GM23338 (cell line): Measurements from ENCODE around the gene FILIP1L. TPM values are rescaled to one million over a fixed set of nuclear protein-coding genes. Genes with fewer than 3 reads are reported as not detected.

Experiments used
- ATAC-seq: fragments of 200-7000 bp; cut with Tn5 transposase; 3 replicates; pipeline ENCODE4 v1.9.1; 2020
- DNase-seq: peaks from one replicate; pipeline ENCODE4 v3.0.0-alpha.2; 2015; ENCODE audit warnings: low spot score
- H2AFZ ChIP-seq: fragments of 200-600 bp; sonication (generic); 2 replicates; pipeline ENCODE4 v1.8.0; 2016; ENCODE audit warnings: antibody characterized with exemption, mild to moderate bottlenecking, moderate library complexity
- H3F3A ChIP-seq: fragments of 200-600 bp; sonication (generic); replicated peaks from 2 replicates; pipeline ENCODE4 v1.8.0; 2017; ENCODE audit warnings: antibody characterized with exemption, mixed run types, low read depth
- H3K27ac ChIP-seq: fragments of 200-600 bp; sonication (generic); 2 replicates; pipeline ENCODE4 v1.6.1; 2016; ENCODE audit warnings: low read depth
- H3K27me3 ChIP-seq: fragments of 200-600 bp; sonication (generic); 2 replicates; pipeline ENCODE4 v1.8.0; 2016; ENCODE audit warnings: mild to moderate bottlenecking, mixed run types, moderate library complexity; ENCODE audit not compliant: insufficient read depth
- H3K36me3 ChIP-seq: fragments of 200-600 bp; sonication (generic); 2 replicates; pipeline ENCODE4 v1.8.0; 2016; ENCODE audit warnings: mild to moderate bottlenecking; ENCODE audit not compliant: insufficient read depth
- H3K4me1 ChIP-seq: fragments of 200-600 bp; sonication (generic); 2 replicates; pipeline ENCODE4 v1.8.0; 2016; ENCODE audit warnings: mild to moderate bottlenecking, moderate library complexity; ENCODE audit not compliant: insufficient read depth
- H3K4me2 ChIP-seq: fragments of 200-600 bp; sonication (generic); 2 replicates; pipeline ENCODE4 v1.7.1; 2017; ENCODE audit warnings: mixed run types
- H3K4me3 ChIP-seq: fragments of 200-600 bp; sonication (generic); 2 replicates; pipeline ENCODE4 v1.6.1; 2016; ENCODE audit warnings: mixed run types
- H3K79me2 ChIP-seq: fragments of 200-600 bp; sonication (generic); replicated peaks from 2 replicates; pipeline ENCODE4 v1.8.0; 2017; ENCODE audit warnings: mild to moderate bottlenecking; ENCODE audit not compliant: insufficient read depth
- H3K9me2 ChIP-seq: fragments of 200-600 bp; sonication (generic); 2 replicates; pipeline ENCODE4 v1.8.0; 2017; ENCODE audit not compliant: insufficient read depth
- H4K20me1 ChIP-seq: fragments of 200-600 bp; sonication (generic); replicated peaks from 2 replicates; pipeline ENCODE4 v1.8.0; 2017; ENCODE audit warnings: mild to moderate bottlenecking; ENCODE audit not compliant: insufficient read depth
- H3K27ac Mint-ChIP-seq: 2 replicates; pipeline ENCODE4 v1.8.0; 2020; ENCODE audit warnings: inconsistent platforms, mild to moderate bottlenecking, moderate library complexity, mixed read lengths
- H3K27me3 Mint-ChIP-seq: 3 replicates; pipeline ENCODE4 v1.8.0; 2022; ENCODE audit warnings: low read depth, mild to moderate bottlenecking, moderate library complexity, mixed read lengths, inconsistent platforms; ENCODE audit not compliant: insufficient read depth, poor library complexity
- H3K36me3 Mint-ChIP-seq: 3 replicates; pipeline ENCODE4 v1.8.0; 2021; ENCODE audit warnings: low read depth, mild to moderate bottlenecking, inconsistent platforms, moderate library complexity, mixed read lengths
- H3K4me1 Mint-ChIP-seq: 3 replicates; pipeline ENCODE4 v1.8.0; 2020; ENCODE audit warnings: mild to moderate bottlenecking, inconsistent platforms, mixed read lengths
- H3K4me3 Mint-ChIP-seq: 3 replicates; pipeline ENCODE4 v1.8.0; 2021; ENCODE audit warnings: moderate library complexity, mild to moderate bottlenecking, inconsistent platforms, mixed read lengths
- H3K9me3 Mint-ChIP-seq: 3 replicates; pipeline ENCODE4 v1.8.0; 2020; ENCODE audit warnings: moderate library complexity, mild to moderate bottlenecking, inconsistent platforms, mixed read lengths
- CREB1 ChIP-seq: fragments of 250-450 bp; sonication (Bioruptor Pico); IDR thresholded peaks from 2 replicates; pipeline ENCODE4 v1.5.0; 2020; ENCODE audit warnings: low read depth, mild to moderate bottlenecking, moderate library complexity
- ETS1 ChIP-seq: IDR thresholded peaks from 2 replicates; pipeline ENCODE4 v1.6.1; 2016; ENCODE audit warnings: antibody characterized with exemption
- EZH2 ChIP-seq: fragments of 200-600 bp; sonication (generic); IDR thresholded peaks from one replicate; pipeline ENCODE4 v1.8.0; 2017; ENCODE audit warnings: antibody characterized with exemption, mild to moderate bottlenecking, low read depth; ENCODE audit not compliant: unreplicated experiment
- EZH2phosphoT487 ChIP-seq: fragments of 200-600 bp; sonication (generic); IDR thresholded peaks from one replicate; pipeline ENCODE4 v1.8.1; 2018; ENCODE audit warnings: antibody characterized with exemption; ENCODE audit not compliant: unreplicated experiment
- JUNB ChIP-seq: IDR thresholded peaks from one replicate; pipeline ENCODE4 v1.6.1; 2016; ENCODE audit warnings: antibody characterized with exemption; ENCODE audit not compliant: unreplicated experiment
- NANOG ChIP-seq: IDR thresholded peaks from 2 replicates; pipeline ENCODE4 v1.6.1; 2016; ENCODE audit warnings: antibody characterized with exemption, borderline replicate concordance
- POLR2AphosphoS5 ChIP-seq: IDR thresholded peaks from 2 replicates; pipeline ENCODE4 v1.6.1; 2016; ENCODE audit warnings: antibody characterized with exemption, low read depth
- STAT1 ChIP-seq: IDR thresholded peaks from one replicate; pipeline ENCODE4 v1.6.1; 2016; ENCODE audit warnings: antibody characterized with exemption; ENCODE audit not compliant: unreplicated experiment
- ZNF114 ChIP-seq: fragments of 250-450 bp; sonication (Bioruptor Pico); IDR thresholded peaks from 2 replicates; pipeline ENCODE4 v1.5.0; 2020; ENCODE audit warnings: mild to moderate bottlenecking, moderate library complexity
- ZNF331 ChIP-seq: fragments of 250-450 bp; sonication (Bioruptor Pico); IDR thresholded peaks from 2 replicates; pipeline ENCODE4 v1.5.0; 2020; ENCODE audit warnings: low read depth, mild to moderate bottlenecking, moderate library complexity
- polyA plus RNA-seq: library from polyadenylated mRNA; unstranded; fragments of >200 nt; fragmentation: Nextera tagmentation; extraction: Ambion mirVana; gene quantifications from 2 replicates; pipeline ENCODE4 v1.2.1, GENCODE V29; 2016
- total RNA-seq: library from RNA; depleted of rRNA; stranded (reverse); fragments of >200 nt; shearing (Covaris generic); gene quantifications from 2 replicates; pipeline ENCODE4 v1.2.3, GENCODE V29; 2014
- TF ChIP-seq, protein P1 (sequence below), 2 experiments: fragments of 200-600 bp in 1 of 2; sonication (generic) in 1 of 2; conservative IDR thresholded peaks; 2 replicates each; pipeline versions ENCODE4 v1.5.1 to v1.6.1; 2016 to 2017; ENCODE audit warnings: antibody characterized with exemption in 2 of 2, low read depth in 2 of 2, mild to moderate bottlenecking in 2 of 2, moderate library complexity in 1 of 2
- TF ChIP-seq, protein P2 (sequence below): IDR thresholded peaks from one replicate; pipeline ENCODE4 v1.6.1; 2018; ENCODE audit warnings: antibody characterized with exemption; ENCODE audit not compliant: unreplicated experiment
- TF ChIP-seq, protein P3 (sequence below): fragments of 250-450 bp; sonication (Bioruptor Pico); IDR thresholded peaks from 2 replicates; pipeline ENCODE4 v1.5.0; 2020; ENCODE audit warnings: mild to moderate bottlenecking, moderate library complexity

The FILIP1L gene
- total and polyA plus RNA-seq, 2 experiments from 2014 or later = 1.6 TPM; not detected in 1

DNA sequence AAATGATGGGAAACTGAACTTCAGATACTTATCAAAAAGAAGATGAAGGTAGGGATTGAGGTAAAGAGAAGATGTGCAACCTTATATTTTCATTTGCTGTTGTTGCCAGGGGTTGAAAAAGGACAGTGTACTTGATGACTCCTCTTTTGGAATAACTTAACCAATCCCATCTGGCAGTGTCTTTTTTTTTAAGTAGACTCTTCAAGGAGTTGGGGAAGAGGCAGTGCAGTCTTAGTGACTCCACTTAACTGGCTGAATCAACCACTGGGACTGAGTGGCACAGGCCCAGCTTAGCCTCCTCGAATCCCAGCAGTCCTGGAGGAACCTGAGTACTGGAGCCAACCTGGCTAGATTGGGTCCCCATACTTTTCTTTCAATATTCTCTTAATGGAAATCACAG is 27.3 kb upstream of the FILIP1L start:
- H3K4me1 Mint-ChIP-seq = no peaks in the 10 kb centered on the region
- H3K4me2 ChIP-seq = no peak overlapping the region
- no peaks in the 10 kb centered on the region for H3F3A ChIP-seq
- peaks cover 13% of the 10 kb centered on the region; the same call in 2 of the 3 replicates for H3K36me3 Mint-ChIP-seq
- no peak overlapping the region for H3K4me3 Mint-ChIP-seq
- 0 out of 2 replicates have a peak, but pooled peaks cover 6% of the 10 kb centered on the region for H3K36me3 ChIP-seq
- ATAC-seq (no peak), DNase-seq (no peak)
- no peaks in the 10 kb centered on the region for H4K20me1 ChIP-seq
- no peak overlapping the region for H3K4me3 ChIP-seq
- H2AFZ ChIP-seq = no peak overlapping the region
- no peaks in the 10 kb centered on the region for H3K79me2 ChIP-seq
- no peaks in the 10 kb centered on the region for H3K4me1 ChIP-seq
- H3K9me2 ChIP-seq = peaks cover 4% of the 10 kb centered on the region; the same call in 1 of the 2 replicates
- H3K27ac ChIP-seq = no peak overlapping the region
- no peaks in the 10 kb centered on the region for H3K27me3 Mint-ChIP-seq
- H3K27me3 ChIP-seq = no peaks in the 10 kb centered on the region
- peaks cover 13% of the 10 kb centered on the region for H3K9me3 Mint-ChIP-seq
- no peak overlapping the region for H3K27ac Mint-ChIP-seq
- no peak for TF ChIP-seq EZH2
- no peak for TF ChIP-seq CREB1
- no peak for TF ChIP-seq POLR2AphosphoS5
- no peak for TF ChIP-seq EZH2phosphoT487
- TF ChIP-seq ZNF114 (CRISPR knock-in tag) = no peak
- TF ChIP-seq, protein P1, sequence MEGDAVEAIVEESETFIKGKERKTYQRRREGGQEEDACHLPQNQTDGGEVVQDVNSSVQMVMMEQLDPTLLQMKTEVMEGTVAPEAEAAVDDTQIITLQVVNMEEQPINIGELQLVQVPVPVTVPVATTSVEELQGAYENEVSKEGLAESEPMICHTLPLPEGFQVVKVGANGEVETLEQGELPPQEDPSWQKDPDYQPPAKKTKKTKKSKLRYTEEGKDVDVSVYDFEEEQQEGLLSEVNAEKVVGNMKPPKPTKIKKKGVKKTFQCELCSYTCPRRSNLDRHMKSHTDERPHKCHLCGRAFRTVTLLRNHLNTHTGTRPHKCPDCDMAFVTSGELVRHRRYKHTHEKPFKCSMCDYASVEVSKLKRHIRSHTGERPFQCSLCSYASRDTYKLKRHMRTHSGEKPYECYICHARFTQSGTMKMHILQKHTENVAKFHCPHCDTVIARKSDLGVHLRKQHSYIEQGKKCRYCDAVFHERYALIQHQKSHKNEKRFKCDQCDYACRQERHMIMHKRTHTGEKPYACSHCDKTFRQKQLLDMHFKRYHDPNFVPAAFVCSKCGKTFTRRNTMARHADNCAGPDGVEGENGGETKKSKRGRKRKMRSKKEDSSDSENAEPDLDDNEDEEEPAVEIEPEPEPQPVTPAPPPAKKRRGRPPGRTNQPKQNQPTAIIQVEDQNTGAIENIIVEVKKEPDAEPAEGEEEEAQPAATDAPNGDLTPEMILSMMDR (conservative IDR thresholded peaks at IDR 0.05; ENCODE audit: low read depth in 2 of 2) = no peak
- no peak for TF ChIP-seq STAT1
- TF ChIP-seq JUNB = no peak
- TF ChIP-seq ZNF331 (CRISPR knock-in tag) = no peak
- no peak for TF ChIP-seq ETS1
- TF ChIP-seq, protein P2, sequence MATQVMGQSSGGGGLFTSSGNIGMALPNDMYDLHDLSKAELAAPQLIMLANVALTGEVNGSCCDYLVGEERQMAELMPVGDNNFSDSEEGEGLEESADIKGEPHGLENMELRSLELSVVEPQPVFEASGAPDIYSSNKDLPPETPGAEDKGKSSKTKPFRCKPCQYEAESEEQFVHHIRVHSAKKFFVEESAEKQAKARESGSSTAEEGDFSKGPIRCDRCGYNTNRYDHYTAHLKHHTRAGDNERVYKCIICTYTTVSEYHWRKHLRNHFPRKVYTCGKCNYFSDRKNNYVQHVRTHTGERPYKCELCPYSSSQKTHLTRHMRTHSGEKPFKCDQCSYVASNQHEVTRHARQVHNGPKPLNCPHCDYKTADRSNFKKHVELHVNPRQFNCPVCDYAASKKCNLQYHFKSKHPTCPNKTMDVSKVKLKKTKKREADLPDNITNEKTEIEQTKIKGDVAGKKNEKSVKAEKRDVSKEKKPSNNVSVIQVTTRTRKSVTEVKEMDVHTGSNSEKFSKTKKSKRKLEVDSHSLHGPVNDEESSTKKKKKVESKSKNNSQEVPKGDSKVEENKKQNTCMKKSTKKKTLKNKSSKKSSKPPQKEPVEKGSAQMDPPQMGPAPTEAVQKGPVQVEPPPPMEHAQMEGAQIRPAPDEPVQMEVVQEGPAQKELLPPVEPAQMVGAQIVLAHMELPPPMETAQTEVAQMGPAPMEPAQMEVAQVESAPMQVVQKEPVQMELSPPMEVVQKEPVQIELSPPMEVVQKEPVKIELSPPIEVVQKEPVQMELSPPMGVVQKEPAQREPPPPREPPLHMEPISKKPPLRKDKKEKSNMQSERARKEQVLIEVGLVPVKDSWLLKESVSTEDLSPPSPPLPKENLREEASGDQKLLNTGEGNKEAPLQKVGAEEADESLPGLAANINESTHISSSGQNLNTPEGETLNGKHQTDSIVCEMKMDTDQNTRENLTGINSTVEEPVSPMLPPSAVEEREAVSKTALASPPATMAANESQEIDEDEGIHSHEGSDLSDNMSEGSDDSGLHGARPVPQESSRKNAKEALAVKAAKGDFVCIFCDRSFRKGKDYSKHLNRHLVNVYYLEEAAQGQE = no peak
- TF ChIP-seq, protein P3, sequence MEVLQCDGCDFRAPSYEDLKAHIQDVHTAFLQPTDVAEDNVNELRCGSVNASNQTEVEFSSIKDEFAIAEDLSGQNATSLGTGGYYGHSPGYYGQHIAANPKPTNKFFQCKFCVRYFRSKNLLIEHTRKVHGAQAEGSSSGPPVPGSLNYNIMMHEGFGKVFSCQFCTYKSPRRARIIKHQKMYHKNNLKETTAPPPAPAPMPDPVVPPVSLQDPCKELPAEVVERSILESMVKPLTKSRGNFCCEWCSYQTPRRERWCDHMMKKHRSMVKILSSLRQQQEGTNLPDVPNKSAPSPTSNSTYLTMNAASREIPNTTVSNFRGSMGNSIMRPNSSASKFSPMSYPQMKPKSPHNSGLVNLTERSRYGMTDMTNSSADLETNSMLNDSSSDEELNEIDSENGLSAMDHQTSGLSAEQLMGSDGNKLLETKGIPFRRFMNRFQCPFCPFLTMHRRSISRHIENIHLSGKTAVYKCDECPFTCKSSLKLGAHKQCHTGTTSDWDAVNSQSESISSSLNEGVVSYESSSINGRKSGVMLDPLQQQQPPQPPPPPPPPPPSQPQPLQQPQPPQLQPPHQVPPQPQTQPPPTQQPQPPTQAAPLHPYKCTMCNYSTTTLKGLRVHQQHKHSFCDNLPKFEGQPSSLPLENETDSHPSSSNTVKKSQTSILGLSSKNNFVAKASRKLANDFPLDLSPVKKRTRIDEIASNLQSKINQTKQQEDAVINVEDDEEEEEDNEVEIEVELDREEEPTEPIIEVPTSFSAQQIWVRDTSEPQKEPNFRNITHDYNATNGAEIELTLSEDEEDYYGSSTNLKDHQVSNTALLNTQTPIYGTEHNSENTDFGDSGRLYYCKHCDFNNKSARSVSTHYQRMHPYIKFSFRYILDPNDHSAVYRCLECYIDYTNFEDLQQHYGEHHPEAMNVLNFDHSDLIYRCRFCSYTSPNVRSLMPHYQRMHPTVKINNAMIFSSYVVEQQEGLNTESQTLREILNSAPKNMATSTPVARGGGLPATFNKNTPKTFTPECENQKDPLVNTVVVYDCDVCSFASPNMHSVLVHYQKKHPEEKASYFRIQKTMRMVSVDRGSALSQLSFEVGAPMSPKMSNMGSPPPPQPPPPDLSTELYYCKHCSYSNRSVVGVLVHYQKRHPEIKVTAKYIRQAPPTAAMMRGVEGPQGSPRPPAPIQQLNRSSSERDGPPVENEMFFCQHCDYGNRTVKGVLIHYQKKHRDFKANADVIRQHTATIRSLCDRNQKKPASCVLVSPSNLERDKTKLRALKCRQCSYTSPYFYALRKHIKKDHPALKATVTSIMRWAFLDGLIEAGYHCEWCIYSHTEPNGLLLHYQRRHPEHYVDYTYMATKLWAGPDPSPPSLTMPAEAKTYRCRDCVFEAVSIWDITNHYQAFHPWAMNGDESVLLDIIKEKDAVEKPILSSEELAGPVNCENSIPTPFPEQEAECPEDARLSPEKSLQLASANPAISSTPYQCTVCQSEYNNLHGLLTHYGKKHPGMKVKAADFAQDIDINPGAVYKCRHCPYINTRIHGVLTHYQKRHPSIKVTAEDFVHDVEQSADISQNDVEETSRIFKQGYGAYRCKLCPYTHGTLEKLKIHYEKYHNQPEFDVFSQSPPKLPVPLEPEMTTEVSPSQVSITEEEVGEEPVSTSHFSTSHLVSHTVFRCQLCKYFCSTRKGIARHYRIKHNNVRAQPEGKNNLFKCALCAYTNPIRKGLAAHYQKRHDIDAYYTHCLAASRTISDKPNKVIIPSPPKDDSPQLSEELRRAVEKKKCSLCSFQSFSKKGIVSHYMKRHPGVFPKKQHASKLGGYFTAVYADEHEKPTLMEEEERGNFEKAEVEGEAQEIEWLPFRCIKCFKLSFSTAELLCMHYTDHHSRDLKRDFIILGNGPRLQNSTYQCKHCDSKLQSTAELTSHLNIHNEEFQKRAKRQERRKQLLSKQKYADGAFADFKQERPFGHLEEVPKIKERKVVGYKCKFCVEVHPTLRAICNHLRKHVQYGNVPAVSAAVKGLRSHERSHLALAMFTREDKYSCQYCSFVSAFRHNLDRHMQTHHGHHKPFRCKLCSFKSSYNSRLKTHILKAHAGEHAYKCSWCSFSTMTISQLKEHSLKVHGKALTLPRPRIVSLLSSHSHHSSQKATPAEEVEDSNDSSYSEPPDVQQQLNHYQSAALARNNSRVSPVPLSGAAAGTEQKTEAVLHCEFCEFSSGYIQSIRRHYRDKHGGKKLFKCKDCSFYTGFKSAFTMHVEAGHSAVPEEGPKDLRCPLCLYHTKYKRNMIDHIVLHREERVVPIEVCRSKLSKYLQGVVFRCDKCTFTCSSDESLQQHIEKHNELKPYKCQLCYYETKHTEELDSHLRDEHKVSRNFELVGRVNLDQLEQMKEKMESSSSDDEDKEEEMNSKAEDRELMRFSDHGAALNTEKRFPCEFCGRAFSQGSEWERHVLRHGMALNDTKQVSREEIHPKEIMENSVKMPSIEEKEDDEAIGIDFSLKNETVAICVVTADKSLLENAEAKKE = no peak
- TF ChIP-seq NANOG = no peak
